Measurements from ENCODE around the gene C6orf89. TPM values are rescaled to one million over a fixed set of nuclear protein-coding genes. Genes with fewer than 3 reads are reported as not detected.

C6orf89 gene
- total RNA-seq, 1 experiment from 2014 or later: 40.1 TPM

DNA sequence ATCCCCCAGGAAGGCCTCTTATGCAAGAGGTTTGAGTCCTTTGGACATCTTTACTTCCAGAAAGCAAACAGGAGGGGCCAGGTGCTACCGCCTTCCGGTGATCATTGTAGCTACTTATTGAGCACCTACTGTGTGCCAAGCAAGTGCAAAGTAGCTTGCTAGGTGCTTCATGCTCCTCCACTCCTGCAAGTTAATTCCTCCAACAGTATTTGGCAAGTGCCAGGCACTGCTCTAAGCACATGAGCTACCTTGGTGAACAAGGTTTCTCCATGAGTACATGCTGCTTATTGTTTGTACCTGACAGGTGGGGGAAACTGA lies 48.8 kb upstream of the C6orf89 start:
- peaks cover 14% of the 10 kb centered on the region for H3K27me3 ChIP-seq (ENCODE audit: insufficient read depth, low read depth)
- H4K20me1 ChIP-seq (ENCODE audit: insufficient read depth): no peaks in the 10 kb centered on the region
- no peaks in the 10 kb centered on the region for H3K9me2 ChIP-seq (ENCODE audit: insufficient read depth)
- no peaks in the 10 kb centered on the region for H3K4me1 ChIP-seq (replicated peaks; ENCODE audit: insufficient read depth)
- ChIA-PET CTCF (no interaction called here), POLR2A (ENCODE audit: unreplicated experiment) (no interaction called here)
- H3F3A ChIP-seq (ENCODE audit: insufficient read depth, low read depth): 0 out of 2 replicates have a peak, but pooled peaks cover 8% of the 10 kb centered on the region
- no peak overlapping the region for H2AFZ ChIP-seq
- H3K79me2 ChIP-seq (ENCODE audit: low read depth): no peaks in the 10 kb centered on the region
- H3K4me2 ChIP-seq: no peak overlapping the region
- TF ChIP-seq EZH2 (IDR thresholded peaks at IDR 0.05; ENCODE audit: low read depth) (no peak), CTCF (conservative IDR thresholded peaks at IDR 0.05) (no peak)
- no peak overlapping the region for H3K4me3 ChIP-seq
- intact Hi-C loops (cut with micrococcal nuclease; ENCODE audit: unreplicated experiment): no loop called here
- H3K9me3 ChIP-seq (ENCODE audit: insufficient read depth, low read depth): no peaks in the 10 kb centered on the region
- no peak overlapping the region for H3K27ac ChIP-seq
- no TSS peak for BruUV-seq (replicated peaks)
- no peaks in the 10 kb centered on the region for H3K36me3 ChIP-seq (ENCODE audit: low read depth)
- no peak for DNase-seq

- 0 out of 2 replicates have a peak, but pooled peaks cover 8% of the 10 kb centered on the region for H3F3A ChIP-seq (ENCODE audit: insufficient read depth, low read depth)
- H3K9me3 ChIP-seq (ENCODE audit: insufficient read depth, low read depth): no peaks in the 10 kb centered on the region
- no peak for DNase-seq
- H3K4me2 ChIP-seq: no peak overlapping the region
- POLR2A ChIA-PET (ENCODE audit: unreplicated experiment): no interaction called here
- H3K27ac ChIP-seq: no peak overlapping the region
- CTCF ChIA-PET: interaction anchor here (0.6 kb wide), 1 partner anchor 45 kb away, joined by 6 read pairs; no protein-coding TSS in a partner anchor
- BruUV-seq (replicated peaks): no TSS peak
- no peaks in the 10 kb centered on the region for H3K79me2 ChIP-seq (ENCODE audit: low read depth)
- no peak overlapping the region for H3K4me3 ChIP-seq
- TF ChIP-seq EZH2 (IDR thresholded peaks at IDR 0.05; ENCODE audit: low read depth): no peak
- TF ChIP-seq CTCF (conservative IDR thresholded peaks at IDR 0.05): no peak
- intact Hi-C loops (cut with micrococcal nuclease; ENCODE audit: unreplicated experiment): no loop called here
- no peaks in the 10 kb centered on the region for H3K4me1 ChIP-seq (replicated peaks; ENCODE audit: insufficient read depth)
- H3K9me2 ChIP-seq (ENCODE audit: insufficient read depth): no peaks in the 10 kb centered on the region
- H2AFZ ChIP-seq: no peak overlapping the region
- no peaks in the 10 kb centered on the region for H3K36me3 ChIP-seq (ENCODE audit: low read depth)
- H4K20me1 ChIP-seq (ENCODE audit: insufficient read depth): no peaks in the 10 kb centered on the region
- H3K27me3 ChIP-seq (ENCODE audit: insufficient read depth, low read depth): peaks cover 14% of the 10 kb centered on the region
These were observed 48.1 kb upstream of the C6orf89 start for GRCh38 chr6:36837686-36838085.

- H3K4me2 ChIP-seq: peak within 1 kb of the TSS; percentile 34; the same call in 1 of the 2 replicates
These were observed 46.6 kb upstream of the C6orf89 start, which contains the start of gene CPNE5 for GRCh38 chr6:36838896-36839748. CPNE5 (minus strand) TSS chr6:36839444; CDS start chr6:36839377, 67 bp downstream.

More at GRCh38 chr6:36838896-36839748, 46.6 kb upstream of the C6orf89 start, which contains the start of gene CPNE5:
- no peak within 1 kb of the TSS for H2AFZ ChIP-seq
- ChIA-PET CTCF (no interaction called here), POLR2A (ENCODE audit: unreplicated experiment) (no interaction called here)
- no peaks in the 10 kb centered on the region for H3K36me3 ChIP-seq (ENCODE audit: low read depth)
- H3F3A ChIP-seq (ENCODE audit: insufficient read depth, low read depth): 0 out of 2 replicates have a peak, but pooled peaks cover 8% of the 10 kb centered on the region
- no peaks in the 10 kb centered on the region for H3K79me2 ChIP-seq (ENCODE audit: low read depth)
- no peaks in the 10 kb centered on the region for H3K9me3 ChIP-seq (ENCODE audit: insufficient read depth, low read depth)
- intact Hi-C loops (cut with micrococcal nuclease; ENCODE audit: unreplicated experiment): no loop called here
- H3K4me1 ChIP-seq (replicated peaks; ENCODE audit: insufficient read depth): no peaks in the 10 kb centered on the region
- peak within 1 kb of the TSS; percentile 33; the same call in 1 of the 2 replicates for H3K4me3 ChIP-seq
- H3K27ac ChIP-seq: no peak within 1 kb of the TSS
- no peak for DNase-seq
- no peaks in the 10 kb centered on the region for H4K20me1 ChIP-seq (ENCODE audit: insufficient read depth)
- peaks cover 14% of the 10 kb centered on the region for H3K27me3 ChIP-seq (ENCODE audit: insufficient read depth, low read depth)
- no peaks in the 10 kb centered on the region for H3K9me2 ChIP-seq (ENCODE audit: insufficient read depth)
- no TSS peak for BruUV-seq (replicated peaks)
- TF ChIP-seq CTCF (conservative IDR thresholded peaks at IDR 0.05): no peak
- TF ChIP-seq EZH2 (IDR thresholded peaks at IDR 0.05; ENCODE audit: low read depth): no peak
